GM18907 (cell line): Measurements from ENCODE around the gene KDM4C.

Source experiments
- ATAC-seq: cut with Tn5 transposase; IDR thresholded peaks from one replicate; pipeline ENCODE4 v1.9.1; 2021; ENCODE audit warnings: mild to moderate bottlenecking, moderate library complexity; ENCODE audit not compliant: unreplicated experiment

The KDM4C gene

GRCh38 chr9:6897898-6898302 is 140.1 kb downstream of the KDM4C start:
- ATAC-seq: no peak

- ATAC-seq: no peak
These were observed 141.5 kb downstream of the KDM4C start for GRCh38 chr9:6899274-6899673.

GRCh38 chr9:6900440-6900883 is 142.7 kb downstream of the KDM4C start:
- no peak for ATAC-seq

- no peak for ATAC-seq
These were observed 143.4 kb downstream of the KDM4C start for GRCh38 chr9:6901180-6901579.

- peak; percentile 70 for ATAC-seq
These were observed 144.7 kb downstream of the KDM4C start for GRCh38 chr9:6902423-6902822.

GRCh38 chr9:6904371-6904770 is 146.6 kb downstream of the KDM4C start:
- no peak for ATAC-seq

GRCh38 chr9:6905850-6906375 is 148.1 kb downstream of the KDM4C start:
- ATAC-seq: no peak

- no peak for ATAC-seq
These were observed 150.1 kb downstream of the KDM4C start for GRCh38 chr9:6907772-6908381.

- ATAC-seq: no peak
These were observed 151.4 kb downstream of the KDM4C start for GRCh38 chr9:6909181-6909580.

GRCh38 chr9:6910032-6910431 is 152.3 kb downstream of the KDM4C start:
- ATAC-seq: peak; percentile 45

GRCh38 chr9:6910497-6910896 is 152.7 kb downstream of the KDM4C start:
- ATAC-seq: no peak

GRCh38 chr9:6911901-6912638 is 154.3 kb downstream of the KDM4C start:
- ATAC-seq: no peak

- no peak for ATAC-seq
These were observed 157.9 kb downstream of the KDM4C start for GRCh38 chr9:6915635-6916034.

- peak; percentile 88 for ATAC-seq
These were observed 159.4 kb downstream of the KDM4C start for GRCh38 chr9:6917162-6917561.

GRCh38 chr9:6920041-6920440 is 162.3 kb downstream of the KDM4C start:
- no peak for ATAC-seq

- ATAC-seq: no peak
These were observed 163.5 kb downstream of the KDM4C start for GRCh38 chr9:6921315-6921714.

- ATAC-seq: no peak
These were observed 164.4 kb downstream of the KDM4C start for GRCh38 chr9:6922124-6922676.

- no peak for ATAC-seq
These were observed 164.9 kb downstream of the KDM4C start for GRCh38 chr9:6922680-6923079.

GRCh38 chr9:6923086-6923485 is 165.3 kb downstream of the KDM4C start:
- ATAC-seq: no peak

GRCh38 chr9:6924149-6924548 is 166.4 kb downstream of the KDM4C start:
- ATAC-seq: no peak

- ATAC-seq: no peak
These were observed 167.3 kb downstream of the KDM4C start for GRCh38 chr9:6924988-6925563.

- no peak for ATAC-seq
These were observed 168.1 kb downstream of the KDM4C start for GRCh38 chr9:6925836-6926235.
